Activated CD8-positive, alpha-beta memory T cell treated with anti-CD3 and anti-CD28 coated beads, Interleukin-2, amount 50 U/mL, for 48 hours (primary cell): Measurements from ENCODE around the gene CIPC.

Experiments
- DNase-seq: peaks from one replicate; pipeline ENCODE4 v3.0.0-alpha.2; 2020

The CIPC gene

GRCh38 chr14:77128414-77128891 is 30.4 kb downstream of the CIPC start:
- DNase-seq: no peak

GRCh38 chr14:77130386-77130785 is 32.3 kb downstream of the CIPC start:
- no peak for DNase-seq

GRCh38 chr14:77131206-77131605 is 33.1 kb downstream of the CIPC start:
- no peak for DNase-seq

- no peak for DNase-seq
Observed at GRCh38 chr14:77131871-77132486, 33.9 kb downstream of the CIPC start.

- peak; percentile 74 for DNase-seq
Observed at GRCh38 chr14:77133720-77134338, 35.8 kb downstream of the CIPC start.

GRCh38 chr14:77139022-77139421 is 41.0 kb downstream of the CIPC start:
- DNase-seq: no peak

- peak; percentile 82 for DNase-seq
Observed at GRCh38 chr14:77139540-77140358, 41.7 kb downstream of the CIPC start.

GRCh38 chr14:77140359-77141213 is 42.5 kb downstream of the CIPC start:
- DNase-seq: no peak

GRCh38 chr14:77141214-77142004 is 43.4 kb downstream of the CIPC start, which contains the start of gene ZDHHC22:
Gene ZDHHC22 (minus strand): TSS chr14:77141791. CDS start chr14:77139738, 2,053 bp downstream.
- DNase-seq: peak; percentile 67

- no peak for DNase-seq
Observed at GRCh38 chr14:77142005-77142800, 44.1 kb downstream of the CIPC start.

GRCh38 chr14:77143071-77143470 is 45.0 kb downstream of the CIPC start:
- no peak for DNase-seq

GRCh38 chr14:77144412-77145115 is 46.5 kb downstream of the CIPC start:
- no peak for DNase-seq

- peak; percentile 30 for DNase-seq
Observed at GRCh38 chr14:77145975-77146740, 48.1 kb downstream of the CIPC start.

GRCh38 chr14:77148510-77149231 is 50.6 kb downstream of the CIPC start:
- DNase-seq: no peak

- DNase-seq: no peak
Observed at GRCh38 chr14:77151245-77151644, 53.2 kb downstream of the CIPC start.

- no peak for DNase-seq
Observed at GRCh38 chr14:77151918-77152588, 54.0 kb downstream of the CIPC start.

GRCh38 chr14:77153802-77154201 is 55.7 kb downstream of the CIPC start:
- DNase-seq: no peak

- DNase-seq: no peak
Observed at GRCh38 chr14:77154421-77154820, 56.4 kb downstream of the CIPC start.
